Endothelial cell of umbilical vein (primary cell): Measurements from ENCODE around the gene RXFP3. TPM values are rescaled to one million over a fixed set of nuclear protein-coding genes. Genes with fewer than 3 reads are reported as not detected.

Experiments used
- BruUV-seq: library from RNA; stranded (reverse); fragments of 400-500 nt; replicated peaks from 2 replicates; lab custom pipeline; 2021; lab: Mats Ljungman, UMichigan
- CTCF ChIA-PET: fragments of 300-600, 350-600 bp; sonication (Branson Sonifier 250); formaldehyde crosslinking; loops from one replicate; lab custom pipeline; 2021; ENCODE audit warnings: antibody characterized with exemption, inconsistent platforms; lab: Charles Lee
- POLR2A ChIA-PET: fragments of 300-600, 350-600 bp; sonication (Branson Sonifier 250); formaldehyde crosslinking; loops from one replicate; lab custom pipeline; 2021; ENCODE audit warnings: antibody characterized with exemption, inconsistent platforms; lab: Charles Lee
- DNase-seq: peaks from one replicate; pipeline ENCODE4 v3.0.0-alpha.2; 2011; ENCODE audit warnings: low read depth, low spot score
- FAIRE-seq: peaks from 2 replicates; lab custom pipeline; 2011; peaks lifted over from hg19 to GRCh38; lab: Jason Lieb, UNC
- H2AFZ ChIP-seq: 2 replicates; pipeline ENCODE4 v1.6.0; 2012; ENCODE audit warnings: low read depth, low read length, control low read depth, inconsistent platforms
- H3K27ac ChIP-seq: 2 replicates; pipeline ENCODE4 v1.5.1; 2011; ENCODE audit warnings: low read depth, mild to moderate bottlenecking, control low read depth, low read length, moderate library complexity; ENCODE audit not compliant: insufficient read depth
- H3K27me3 ChIP-seq, 2 experiments: 2 replicates each; pipeline versions ENCODE4 v1.6.0 to v1.6.1; 2011; ENCODE audit warnings: low read length in 2 of 2, mixed read lengths in 1 of 2; ENCODE audit not compliant: control insufficient read depth in 2 of 2, insufficient read depth in 2 of 2
- H3K36me3 ChIP-seq, 2 experiments: 2 replicates in 1 of 2; 3 replicates in 1 of 2; pipeline ENCODE4 v1.5.1; 2011; ENCODE audit warnings: low read length in 2 of 2, mild to moderate bottlenecking in 1 of 2, moderate library complexity in 1 of 2; ENCODE audit not compliant: control insufficient read depth in 2 of 2, insufficient read depth in 2 of 2; ENCODE audit errors: extremely low read depth in 1 of 2
- H3K4me1 ChIP-seq: 3 replicates; pipeline ENCODE4 v1.5.1; 2011; ENCODE audit warnings: mild to moderate bottlenecking, low read length; ENCODE audit not compliant: control insufficient read depth, insufficient read depth; ENCODE audit errors: extremely low read depth
- H3K4me2 ChIP-seq: 2 replicates; pipeline ENCODE4 v1.6.1; 2011; ENCODE audit warnings: low read length, control low read depth, mixed read lengths; ENCODE audit not compliant: insufficient read depth
- H3K4me3 ChIP-seq, 3 experiments: fragments of 200-600 bp in 1 of 3; sonication (generic), shearing (Covaris generic) in 1 of 3; replicated peaks in 1 of 3; 2 replicates each; pipeline ENCODE4 v1.5.1; 2011 to 2016; ENCODE audit warnings: control low read depth in 3 of 3, low read length in 3 of 3, mild to moderate bottlenecking in 2 of 3, inconsistent platforms in 1 of 3, low read depth in 1 of 3, moderate library complexity in 1 of 3; ENCODE audit not compliant: insufficient read depth in 1 of 3
- H3K79me2 ChIP-seq: 2 replicates; pipeline ENCODE4 v1.6.0; 2012; ENCODE audit warnings: low read length, inconsistent platforms; ENCODE audit not compliant: control insufficient read depth, insufficient read depth
- H3K9ac ChIP-seq: replicated peaks from 2 replicates; pipeline ENCODE3; 2011; ENCODE audit warnings: low read length, control low read depth; ENCODE audit not compliant: insufficient read depth; ENCODE audit errors: extremely low read depth
- H3K9me1 ChIP-seq: replicated peaks from 3 replicates; pipeline ENCODE4 v1.6.0; 2011; ENCODE audit warnings: mild to moderate bottlenecking, low read length; ENCODE audit not compliant: control insufficient read depth, insufficient read depth; ENCODE audit errors: extremely low read depth
- H3K9me3 ChIP-seq: replicated peaks from 2 replicates; pipeline ENCODE4 v1.5.1; 2012; ENCODE audit warnings: low read length, inconsistent platforms; ENCODE audit not compliant: control insufficient read depth, insufficient read depth
- H4K20me1 ChIP-seq: replicated peaks from 2 replicates; pipeline ENCODE3; 2011; ENCODE audit warnings: mild to moderate bottlenecking, low read length; ENCODE audit not compliant: control insufficient read depth, insufficient read depth; ENCODE audit errors: extremely low read depth
- CTCF ChIP-seq, 2 donors: IDR thresholded peaks; 1 replicate in 1 of 2; 2 replicates in 1 of 2; pipeline ENCODE4 v1.5.1; 2011; ENCODE audit warnings: low read length in 2 of 2, mild to moderate bottlenecking in 2 of 2, moderate library complexity in 2 of 2, control low read depth in 1 of 2, inconsistent platforms in 1 of 2, low read depth in 1 of 2; ENCODE audit not compliant: insufficient read depth in 1 of 2; ENCODE audit errors: extremely low read depth in 1 of 2
- EZH2 ChIP-seq: IDR thresholded peaks from 2 replicates; pipeline ENCODE4 v1.6.1; 2012; ENCODE audit warnings: borderline replicate concordance, low read depth, mild to moderate bottlenecking, moderate library complexity, low read length, inconsistent platforms; ENCODE audit not compliant: severe bottlenecking
- FOS ChIP-seq: IDR thresholded peaks from 2 replicates; pipeline ENCODE4 v1.6.1; 2011; ENCODE audit warnings: mild to moderate bottlenecking, low read length, moderate library complexity, borderline replicate concordance; ENCODE audit not compliant: insufficient read depth
- GATA2 ChIP-seq: IDR thresholded peaks from 2 replicates; pipeline ENCODE4 v1.7.0; 2011; ENCODE audit warnings: low read depth, mild to moderate bottlenecking, moderate library complexity, mixed read lengths, low read length; ENCODE audit not compliant: insufficient read length, insufficient read depth
- JUN ChIP-seq: IDR thresholded peaks from 2 replicates; pipeline ENCODE4 v1.6.1; 2011; ENCODE audit warnings: borderline replicate concordance, low read depth; ENCODE audit not compliant: insufficient read length, insufficient read depth
- MAX ChIP-seq: IDR thresholded peaks from 2 replicates; pipeline ENCODE4 v1.6.1; 2011; ENCODE audit not compliant: insufficient read depth, insufficient read length
- MYC ChIP-seq: IDR thresholded peaks from one replicate; pipeline ENCODE4 v1.6.1; 2011; ENCODE audit warnings: mild to moderate bottlenecking, low read depth, low read length
- POLR2A ChIP-seq: IDR thresholded peaks from 2 replicates; pipeline ENCODE4 v1.6.1; 2012; ENCODE audit warnings: low read depth, mild to moderate bottlenecking, control low read depth, low read length
- POLR2AphosphoS5 ChIP-seq: IDR thresholded peaks from 2 replicates; pipeline ENCODE4 v1.6.1; 2012; ENCODE audit warnings: low read depth, mild to moderate bottlenecking, control low read depth, low read length, moderate library complexity; ENCODE audit not compliant: insufficient read depth
- dilution Hi-C: fragments of 300-500 bp; cut with MboI; formaldehyde crosslinking; loops from one replicate; pipeline ENCODE4 v1.15.0; 2019; ENCODE audit warnings: low sequenced_read_pairs; ENCODE audit not compliant: extremely low pct_ligation_motif_present
- intact Hi-C: fragments of 100-400 bp; cut with micrococcal nuclease; formaldehyde crosslinking; loops from one replicate; pipeline ENCODE4 v1.10.0; 2022
- polyA plus RNA-seq, 4 experiments: library from polyadenylated mRNA; depleted of rRNA in 3 of 4; stranded (reverse) in 3 of 4; unstranded in 1 of 4; fragments of >200 nt; gene quantifications; 2 replicates each; pipeline versions ENCODE4 v1.2.1 to v1.2.3, GENCODE V29; 2011 to 2012; ENCODE audit warnings: missing spikeins in 1 of 4
- total RNA-seq: library from RNA; stranded (reverse); gene quantifications from 2 replicates; pipeline ENCODE4 v1.2.3, GENCODE V29; 2021

The RXFP3 gene
- total and polyA plus RNA-seq, 2 donors (not counting 3 experiments of a cell fraction or from before 2014, with no cell fraction given): not detected

- Histone ChIP-seq H3K79me2 (no peaks in the 10 kb centered on the region), H3K9me3 (no peaks in the 10 kb centered on the region), H3K9ac (no peak overlapping the region), H3K27me3 (peaks cover 0 to 9% of the 10 kb centered on the region in 2 experiments), H3K4me1 (no peaks in the 10 kb centered on the region), H3K36me3 (no peaks in the 10 kb centered on the region), H3K9me1 (no peaks in the 10 kb centered on the region), H3K4me2 (no peak overlapping the region), H2AFZ (no peak overlapping the region), H4K20me1 (no peaks in the 10 kb centered on the region), H3K4me3 (no peak overlapping the region), H3K27ac (no peak overlapping the region)
- ChIA-PET POLR2A (no interaction called here), CTCF (interaction anchor here (3.6 to 4.4 kb wide), 2 partner anchors 12 to 368 kb away, joined by 11 to 25 read pairs; no protein-coding TSS in a partner anchor)
- BruUV-seq: no TSS peak
- intact Hi-C loops (no loop called here), dilution Hi-C loops (no loop called here)
- FAIRE-seq (no peak), DNase-seq (no peak)
- TF ChIP-seq POLR2A (no peak), JUN (no peak), EZH2 (no peak), FOS (no peak), CTCF (IDR thresholded peaks at IDR 0.05; ENCODE audit: extremely low read depth in 1 of 2, insufficient read depth in 1 of 2, low read depth in 1 of 2, low read length in 2 of 2) (no peak), GATA2 (no peak), MYC (no peak), MAX (no peak), POLR2AphosphoS5 (no peak)
Measured at GRCh38 chr5:33957577-33958150, 21.5 kb downstream of the RXFP3 start.
